ENCODE results near the gene RNF180.

The RNF180 gene

GRCh38 chr5:64417390-64417789 lies 251.7 kb downstream of the RNF180 start:
- no peak overlapping the region for H3K4me2 ChIP-seq (ENCODE audit: low read length)
- no peak overlapping the region for H2AFZ ChIP-seq (ENCODE audit: low read depth, low read length)
- no peaks in the 10 kb centered on the region for H3K79me2 ChIP-seq (ENCODE audit: low read length)
- no peak overlapping the region for H3K4me3 ChIP-seq (ENCODE audit: low read length)
- H3K4me1 ChIP-seq (ENCODE audit: low read length): no peaks in the 10 kb centered on the region
- TF ChIP-seq, protein P1, sequence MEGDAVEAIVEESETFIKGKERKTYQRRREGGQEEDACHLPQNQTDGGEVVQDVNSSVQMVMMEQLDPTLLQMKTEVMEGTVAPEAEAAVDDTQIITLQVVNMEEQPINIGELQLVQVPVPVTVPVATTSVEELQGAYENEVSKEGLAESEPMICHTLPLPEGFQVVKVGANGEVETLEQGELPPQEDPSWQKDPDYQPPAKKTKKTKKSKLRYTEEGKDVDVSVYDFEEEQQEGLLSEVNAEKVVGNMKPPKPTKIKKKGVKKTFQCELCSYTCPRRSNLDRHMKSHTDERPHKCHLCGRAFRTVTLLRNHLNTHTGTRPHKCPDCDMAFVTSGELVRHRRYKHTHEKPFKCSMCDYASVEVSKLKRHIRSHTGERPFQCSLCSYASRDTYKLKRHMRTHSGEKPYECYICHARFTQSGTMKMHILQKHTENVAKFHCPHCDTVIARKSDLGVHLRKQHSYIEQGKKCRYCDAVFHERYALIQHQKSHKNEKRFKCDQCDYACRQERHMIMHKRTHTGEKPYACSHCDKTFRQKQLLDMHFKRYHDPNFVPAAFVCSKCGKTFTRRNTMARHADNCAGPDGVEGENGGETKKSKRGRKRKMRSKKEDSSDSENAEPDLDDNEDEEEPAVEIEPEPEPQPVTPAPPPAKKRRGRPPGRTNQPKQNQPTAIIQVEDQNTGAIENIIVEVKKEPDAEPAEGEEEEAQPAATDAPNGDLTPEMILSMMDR (IDR thresholded peaks at IDR 0.05; ENCODE audit: low read depth, low read length): no peak
- no peak for TF ChIP-seq EZH2phosphoT487 (IDR thresholded peaks at IDR 0.05; ENCODE audit: low read depth)
- no peaks in the 10 kb centered on the region for H3K27me3 ChIP-seq (ENCODE audit: low read depth, low read length)
- no peak overlapping the region for H3K9ac ChIP-seq (ENCODE audit: low read length)
- H3K27ac ChIP-seq (ENCODE audit: low read length): no peak overlapping the region
- H3K9me3 ChIP-seq (ENCODE audit: insufficient read depth, low read length): no peaks in the 10 kb centered on the region
- no peaks in the 10 kb centered on the region for H4K20me1 ChIP-seq (ENCODE audit: insufficient read depth, low read length)
- no peaks in the 10 kb centered on the region for H3K36me3 ChIP-seq (replicated peaks; ENCODE audit: low read depth, low read length)

- Histone ChIP-seq H3K27ac (ENCODE audit: low read length) (no peak overlapping the region), H3K9ac (ENCODE audit: low read length) (no peak overlapping the region), H3K4me3 (ENCODE audit: low read length) (no peak overlapping the region), H3K36me3 (replicated peaks; ENCODE audit: low read depth, low read length) (no peaks in the 10 kb centered on the region), H3K27me3 (ENCODE audit: low read depth, low read length) (no peaks in the 10 kb centered on the region), H3K79me2 (ENCODE audit: low read length) (no peaks in the 10 kb centered on the region), H3K9me3 (ENCODE audit: insufficient read depth, low read length) (no peaks in the 10 kb centered on the region), H2AFZ (ENCODE audit: low read depth, low read length) (no peak overlapping the region), H3K4me2 (ENCODE audit: low read length) (no peak overlapping the region), H4K20me1 (ENCODE audit: insufficient read depth, low read length) (no peaks in the 10 kb centered on the region), H3K4me1 (ENCODE audit: low read length) (no peaks in the 10 kb centered on the region)
- TF ChIP-seq EZH2phosphoT487 (IDR thresholded peaks at IDR 0.05; ENCODE audit: low read depth): no peak
- TF ChIP-seq, protein P1 (IDR thresholded peaks at IDR 0.05; ENCODE audit: low read depth, low read length): no peak
Measured at GRCh38 chr5:64418013-64418412, 252.4 kb downstream of the RNF180 start.
